Bronchial epithelial cell (primary cell): ENCODE data around the gene PRELP. TPM values are rescaled to one million over a fixed set of nuclear protein-coding genes. Genes with fewer than 3 reads are reported as not detected.

Experiments used
- DNase-seq: peaks from one replicate; pipeline ENCODE4 v3.0.0-alpha.2; 2010; ENCODE audit warnings: low read depth
- FAIRE-seq: peaks from 2 replicates; lab custom pipeline; 2011; peaks lifted over from hg19 to GRCh38; lab: Jason Lieb, UNC
- H3K27me3 ChIP-seq: 2 replicates; pipeline ENCODE4 v1.5.1; 2011; ENCODE audit warnings: low read length; ENCODE audit not compliant: control insufficient read depth, insufficient read depth
- H3K36me3 ChIP-seq: 2 replicates; pipeline ENCODE4 v1.5.1; 2011; ENCODE audit warnings: low read length; ENCODE audit not compliant: control insufficient read depth, insufficient read depth
- H3K4me3 ChIP-seq: 2 replicates; pipeline ENCODE4 v1.5.1; 2011; ENCODE audit warnings: mild to moderate bottlenecking, low read depth, low read length, control low read depth
- CTCF ChIP-seq: IDR thresholded peaks from 2 replicates; pipeline ENCODE4 v1.5.1; 2011; ENCODE audit warnings: mild to moderate bottlenecking, moderate library complexity, low read length, control low read depth, inconsistent platforms; ENCODE audit not compliant: insufficient read depth, severe bottlenecking
- total RNA-seq: library from RNA; depleted of rRNA; stranded (reverse); fragments of >200 nt; gene quantifications from 2 replicates; pipeline ENCODE4 v1.2.1, GENCODE V29; 2014

The PRELP gene
- total RNA-seq, 1 donor from 2014 or later = not detected

DNA sequence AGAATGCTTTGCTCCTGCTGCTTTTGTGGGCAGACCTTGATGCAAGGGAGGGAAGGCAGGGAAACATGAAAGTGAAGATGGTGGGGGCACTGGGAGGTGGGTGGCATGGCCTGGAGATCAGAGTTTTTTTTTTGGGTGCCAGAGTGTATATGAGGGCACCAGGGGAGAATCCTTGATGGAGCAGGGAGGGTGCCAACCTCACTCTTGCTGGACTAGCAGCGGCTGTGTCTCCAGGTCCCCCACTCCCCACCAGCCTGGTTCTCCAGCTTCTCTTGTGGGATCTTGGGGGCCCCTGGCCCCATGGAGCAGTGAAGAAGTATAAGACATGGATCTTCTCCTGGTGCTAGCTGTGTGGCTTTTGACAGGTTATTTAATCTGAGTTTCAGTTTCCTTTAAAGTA lies 13.5 kb upstream of the PRELP start:
- Histone ChIP-seq H3K4me3 (no peak overlapping the region), H3K27me3 (peaks cover 10% of the 10 kb centered on the region), H3K36me3 (no peaks in the 10 kb centered on the region)
- FAIRE-seq (no peak), DNase-seq (no peak)
- TF ChIP-seq CTCF = no peak

GRCh38 chr1:203462878-203463277 lies 12.7 kb upstream of the PRELP start:
- no peak for TF ChIP-seq CTCF
- Histone ChIP-seq H3K36me3 (no peaks in the 10 kb centered on the region), H3K4me3 (no peak overlapping the region), H3K27me3 (peaks cover 10% of the 10 kb centered on the region)
- DNase-seq = peak; percentile 71
- no peak for FAIRE-seq

- TF ChIP-seq CTCF = no peak
- FAIRE-seq (no peak), DNase-seq (no peak)
- Histone ChIP-seq H3K27me3 (peaks cover 10% of the 10 kb centered on the region), H3K4me3 (no peak overlapping the region), H3K36me3 (no peaks in the 10 kb centered on the region)
Measured at GRCh38 chr1:203463469-203464062, 12.0 kb upstream of the PRELP start.

DNA sequence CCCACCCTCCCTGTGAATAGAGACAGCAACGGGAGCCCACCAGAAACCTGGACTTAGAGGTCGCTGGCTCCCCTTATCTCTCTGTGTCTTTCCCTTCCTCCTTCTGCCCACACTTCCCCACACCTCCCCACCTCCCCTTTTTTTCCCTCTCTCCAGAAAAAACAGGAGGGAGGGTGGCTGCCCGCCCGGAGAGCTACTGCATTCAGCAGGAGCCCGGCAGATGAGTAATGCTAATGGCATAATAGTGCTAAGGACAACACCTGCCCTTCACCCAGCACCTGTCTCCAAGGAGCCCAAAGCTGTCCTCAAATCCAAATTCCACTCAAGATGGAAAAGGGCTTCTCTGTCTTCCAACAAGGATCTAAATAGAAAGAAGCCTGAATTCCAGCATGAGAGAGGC lies 11.4 kb upstream of the PRELP start:
- no peak for FAIRE-seq

GRCh38 chr1:203464743-203465142 lies 10.9 kb upstream of the PRELP start:
- FAIRE-seq (no peak), DNase-seq (no peak)
- Histone ChIP-seq H3K27me3 (peaks cover 12% of the 10 kb centered on the region), H3K36me3 (no peaks in the 10 kb centered on the region), H3K4me3 (no peak overlapping the region)
- TF ChIP-seq CTCF = no peak

More for the DNA sequence above, 11.4 kb upstream of the PRELP start:
- Histone ChIP-seq H3K4me3 (no peak overlapping the region), H3K36me3 (no peaks in the 10 kb centered on the region), H3K27me3 (peaks cover 10% of the 10 kb centered on the region)
- no peak for TF ChIP-seq CTCF
- DNase-seq = no peak
